ENCODE results near the gene URB1. TPM values are rescaled to one million over a fixed set of nuclear protein-coding genes. Genes with fewer than 3 reads are reported as not detected.

URB1 gene
- polyA plus RNA-seq, 2 donors = 4.6 to 5.5 TPM

DNA sequence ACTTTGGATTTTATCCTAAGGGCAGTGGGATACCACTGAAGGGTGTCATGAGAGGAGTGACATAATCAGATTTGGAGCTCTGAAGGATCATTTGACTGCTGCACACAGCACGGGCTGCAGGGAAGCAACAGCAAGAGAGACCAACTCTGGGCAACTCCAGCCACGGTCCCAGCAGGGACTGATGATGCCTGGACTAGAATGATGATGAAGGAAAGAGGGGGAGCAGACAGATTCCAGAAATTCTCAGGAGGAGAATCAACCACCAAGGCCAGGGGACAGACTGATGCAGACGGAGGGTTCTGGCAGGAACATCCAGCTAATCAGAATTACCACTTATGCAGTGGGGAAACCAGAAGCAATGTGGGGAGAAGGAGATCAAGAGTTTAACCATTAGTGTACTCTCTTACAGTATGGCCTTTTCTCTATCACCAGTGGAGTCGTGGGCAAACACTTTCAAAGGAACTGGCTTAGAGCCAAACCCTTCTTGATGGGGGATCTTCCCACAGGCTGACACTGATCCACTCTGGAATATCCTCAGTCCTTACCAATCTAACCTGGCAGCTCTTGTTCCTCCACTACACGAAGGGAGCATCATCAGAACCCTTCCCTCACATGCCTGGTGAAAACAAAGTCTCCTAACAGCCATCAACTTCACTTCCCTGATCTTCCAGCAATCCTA, 3.3 kb downstream of the URB1 start:
- Histone ChIP-seq H3K36me3 (ENCODE audit: control insufficient read depth in 2 of 2, insufficient read depth in 2 of 2, low read length in 1 of 2) (peaks cover 0 to under 1% of the 10 kb centered on the region in 2 donors), H3K9me3 (ENCODE audit: control insufficient read depth in 2 of 2, insufficient read depth in 1 of 2, low read depth in 1 of 2, low read length in 1 of 2) (no peaks in the 10 kb centered on the region), H3K4me1 (ENCODE audit: control insufficient read depth in 2 of 2, insufficient read depth in 2 of 2, low read length in 1 of 2) (peaks cover 0 to 12% of the 10 kb centered on the region in 2 donors), H3K4me3 (ENCODE audit: low read depth in 1 of 2, low read length in 2 of 2) (no peak overlapping the region), H3K27ac (ENCODE audit: low read depth in 2 of 2, low read length in 1 of 2) (no peak overlapping the region), H3K27me3 (ENCODE audit: control insufficient read depth in 1 of 2, insufficient read depth in 2 of 2, low read length in 2 of 2) (no peaks in the 10 kb centered on the region)
- WGBS, 2 donors = 75 to 78% methylated on average over 5 of the region's 5 CpGs

- Histone ChIP-seq H3K27me3 (ENCODE audit: control insufficient read depth in 1 of 2, insufficient read depth in 2 of 2, low read length in 2 of 2) (no peaks in the 10 kb centered on the region), H3K36me3 (ENCODE audit: control insufficient read depth in 2 of 2, insufficient read depth in 2 of 2, low read length in 1 of 2) (peaks cover 7 to 9% of the 10 kb centered on the region in 2 donors), H3K4me1 (ENCODE audit: control insufficient read depth in 2 of 2, insufficient read depth in 2 of 2, low read length in 1 of 2) (peaks cover 0 to 12% of the 10 kb centered on the region in 2 donors), H3K27ac (ENCODE audit: low read depth in 2 of 2, low read length in 1 of 2) (no peak overlapping the region), H3K4me3 (ENCODE audit: low read depth in 1 of 2, low read length in 2 of 2) (no peak overlapping the region), H3K9me3 (ENCODE audit: control insufficient read depth in 2 of 2, insufficient read depth in 1 of 2, low read depth in 1 of 2, low read length in 1 of 2) (no peaks in the 10 kb centered on the region)
- 82 to 84% methylated on average over 9 of the region's 9 CpGs for WGBS, 2 donors
These were observed 4.5 kb downstream of the URB1 start for GRCh38 chr21:32388306-32388705.

DNA sequence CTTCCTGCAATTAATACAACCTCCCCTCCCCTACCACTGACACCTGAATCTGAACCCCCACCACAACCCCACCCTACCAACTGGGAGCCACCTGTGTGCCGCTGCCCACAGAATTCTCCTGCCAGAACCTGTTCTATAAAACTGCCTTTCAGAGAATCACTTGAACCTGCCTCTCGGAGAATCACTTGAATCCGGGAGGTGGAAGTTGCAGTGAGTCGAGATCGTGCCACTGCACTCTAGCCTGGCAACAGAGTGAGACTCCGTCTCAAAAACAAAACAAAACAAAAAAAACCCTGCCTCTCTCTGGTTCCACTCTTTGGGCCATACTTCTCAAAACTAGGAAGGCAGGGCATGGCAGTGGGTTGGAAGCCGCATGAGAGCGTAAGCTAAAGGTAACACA, 5.7 kb downstream of the URB1 start:
- Histone ChIP-seq H3K9me3 (ENCODE audit: control insufficient read depth in 2 of 2, insufficient read depth in 1 of 2, low read depth in 1 of 2, low read length in 1 of 2) (no peaks in the 10 kb centered on the region), H3K4me3 (ENCODE audit: low read depth in 1 of 2, low read length in 2 of 2) (no peak overlapping the region), H3K36me3 (ENCODE audit: control insufficient read depth in 2 of 2, insufficient read depth in 2 of 2, low read length in 1 of 2) (peaks cover 9 to 13% of the 10 kb centered on the region in 2 donors), H3K27ac (ENCODE audit: low read depth in 2 of 2, low read length in 1 of 2) (no peak overlapping the region), H3K27me3 (ENCODE audit: control insufficient read depth in 1 of 2, insufficient read depth in 2 of 2, low read length in 2 of 2) (no peaks in the 10 kb centered on the region), H3K4me1 (ENCODE audit: control insufficient read depth in 2 of 2, insufficient read depth in 2 of 2, low read length in 1 of 2) (peaks cover 0 to 13% of the 10 kb centered on the region in 2 donors)
- WGBS, 2 donors = 77 to 83% methylated on average over 8 of the region's 8 CpGs

DNA sequence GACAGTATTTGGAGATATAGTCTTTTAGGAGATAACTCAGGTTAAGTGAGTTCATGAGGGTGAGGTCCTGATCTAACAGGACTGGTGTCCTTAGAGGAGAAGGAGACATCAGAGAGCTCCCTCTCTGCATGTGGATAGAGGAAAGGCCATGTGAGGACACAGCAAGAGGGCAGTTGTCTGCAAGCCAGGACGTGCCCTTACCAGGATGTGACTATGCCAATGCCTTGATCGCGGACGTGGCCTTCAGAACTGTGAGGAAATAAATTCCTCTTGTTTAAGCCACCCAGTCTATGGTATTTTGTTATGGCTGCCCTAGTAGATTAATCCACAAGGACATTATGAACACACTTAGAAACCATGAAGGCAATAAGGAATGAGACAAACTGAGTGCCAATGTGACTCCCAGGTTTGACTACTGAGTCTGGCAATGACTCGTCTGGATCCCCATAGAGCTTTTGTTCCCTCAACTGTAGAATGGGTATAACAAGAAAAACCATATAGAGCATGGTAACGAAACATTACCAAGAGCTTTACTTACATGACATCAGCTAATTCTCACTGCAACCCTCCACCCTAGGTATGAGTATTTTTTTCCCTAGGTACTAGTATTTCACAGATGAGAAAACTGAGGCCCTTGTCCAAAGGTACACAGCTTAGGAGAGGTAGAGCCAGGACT, 6.5 kb downstream of the URB1 start:
- H3K4me1 ChIP-seq (ENCODE audit: control insufficient read depth in 2 of 2, insufficient read depth in 2 of 2, low read length in 1 of 2) = peaks cover 0 to 12% of the 10 kb centered on the region in 2 donors
- H3K27me3 ChIP-seq (ENCODE audit: control insufficient read depth in 1 of 2, insufficient read depth in 2 of 2, low read length in 2 of 2) = no peaks in the 10 kb centered on the region
- H3K27ac ChIP-seq (ENCODE audit: low read depth in 2 of 2, low read length in 1 of 2) = peak overlapping the region; percentile 41 to 54
- H3K36me3 ChIP-seq (ENCODE audit: control insufficient read depth in 2 of 2, insufficient read depth in 2 of 2, low read length in 1 of 2) = peaks cover 9 to 13% of the 10 kb centered on the region in 2 donors
- 52 to 58% methylated on average over 6 of the region's 6 CpGs for WGBS, 2 donors
- H3K9me3 ChIP-seq (ENCODE audit: control insufficient read depth in 2 of 2, insufficient read depth in 1 of 2, low read depth in 1 of 2, low read length in 1 of 2) = no peaks in the 10 kb centered on the region
- no peak overlapping the region for H3K4me3 ChIP-seq (ENCODE audit: low read depth in 1 of 2, low read length in 2 of 2)

GRCh38 chr21:32383812-32384211, 9.0 kb downstream of the URB1 start:
- Histone ChIP-seq H3K4me3 (ENCODE audit: low read depth in 1 of 2, low read length in 2 of 2) (no peak overlapping the region), H3K27me3 (ENCODE audit: control insufficient read depth in 1 of 2, insufficient read depth in 2 of 2, low read length in 2 of 2) (no peaks in the 10 kb centered on the region), H3K36me3 (ENCODE audit: control insufficient read depth in 2 of 2, insufficient read depth in 2 of 2, low read length in 1 of 2) (peaks cover 9 to 21% of the 10 kb centered on the region in 2 donors), H3K4me1 (ENCODE audit: control insufficient read depth in 2 of 2, insufficient read depth in 2 of 2, low read length in 1 of 2) (peaks cover 0 to 12% of the 10 kb centered on the region in 2 donors), H3K27ac (ENCODE audit: low read depth in 2 of 2, low read length in 1 of 2) (no peak overlapping the region), H3K9me3 (ENCODE audit: control insufficient read depth in 2 of 2, insufficient read depth in 1 of 2, low read depth in 1 of 2, low read length in 1 of 2) (no peaks in the 10 kb centered on the region)
- WGBS, 2 donors = 90 to 93% methylated on average over 6 of the region's 6 CpGs

GRCh38 chr21:32382108-32382644, 10.6 kb downstream of the URB1 start:
- 36 to 44% methylated on average over 10 of the region's 10 CpGs for WGBS, 2 donors
- Histone ChIP-seq H3K36me3 (ENCODE audit: control insufficient read depth in 2 of 2, insufficient read depth in 2 of 2, low read length in 1 of 2) (peaks cover 9 to 28% of the 10 kb centered on the region in 2 donors), H3K27me3 (ENCODE audit: control insufficient read depth in 1 of 2, insufficient read depth in 2 of 2, low read length in 2 of 2) (no peaks in the 10 kb centered on the region), H3K4me1 (ENCODE audit: control insufficient read depth in 2 of 2, insufficient read depth in 2 of 2, low read length in 1 of 2) (peaks cover 0 to 8% of the 10 kb centered on the region in 2 donors), H3K4me3 (ENCODE audit: low read depth in 1 of 2, low read length in 2 of 2) (no peak overlapping the region), H3K27ac (ENCODE audit: low read depth in 2 of 2, low read length in 1 of 2) (peak overlapping the region; percentile 56 to 58), H3K9me3 (ENCODE audit: control insufficient read depth in 2 of 2, insufficient read depth in 1 of 2, low read depth in 1 of 2, low read length in 1 of 2) (no peaks in the 10 kb centered on the region)

- Histone ChIP-seq H3K36me3 (ENCODE audit: control insufficient read depth in 2 of 2, insufficient read depth in 2 of 2, low read length in 1 of 2) (peaks cover 9 to 28% of the 10 kb centered on the region in 2 donors), H3K4me3 (ENCODE audit: low read depth in 1 of 2, low read length in 2 of 2) (no peak overlapping the region), H3K9me3 (ENCODE audit: control insufficient read depth in 2 of 2, insufficient read depth in 1 of 2, low read depth in 1 of 2, low read length in 1 of 2) (no peaks in the 10 kb centered on the region), H3K27me3 (ENCODE audit: control insufficient read depth in 1 of 2, insufficient read depth in 2 of 2, low read length in 2 of 2) (no peaks in the 10 kb centered on the region), H3K27ac (ENCODE audit: low read depth in 2 of 2, low read length in 1 of 2) (no peak overlapping the region), H3K4me1 (ENCODE audit: control insufficient read depth in 2 of 2, insufficient read depth in 2 of 2, low read length in 1 of 2) (peaks cover 0 to 6% of the 10 kb centered on the region in 2 donors)
- 60 to 70% methylated on average over 6 of the region's 6 CpGs for WGBS, 2 donors
These were observed 11.2 kb downstream of the URB1 start for GRCh38 chr21:32381571-32381970.

GRCh38 chr21:32380940-32381339, 11.9 kb downstream of the URB1 start:
- Histone ChIP-seq H3K4me1 (ENCODE audit: control insufficient read depth in 2 of 2, insufficient read depth in 2 of 2, low read length in 1 of 2) (peaks cover 0 to 6% of the 10 kb centered on the region in 2 donors), H3K9me3 (ENCODE audit: control insufficient read depth in 2 of 2, insufficient read depth in 1 of 2, low read depth in 1 of 2, low read length in 1 of 2) (no peaks in the 10 kb centered on the region), H3K27me3 (ENCODE audit: control insufficient read depth in 1 of 2, insufficient read depth in 2 of 2, low read length in 2 of 2) (no peaks in the 10 kb centered on the region), H3K27ac (ENCODE audit: low read depth in 2 of 2, low read length in 1 of 2) (no peak overlapping the region), H3K36me3 (ENCODE audit: control insufficient read depth in 2 of 2, insufficient read depth in 2 of 2, low read length in 1 of 2) (peaks cover 9 to 28% of the 10 kb centered on the region in 2 donors), H3K4me3 (ENCODE audit: low read depth in 1 of 2, low read length in 2 of 2) (no peak overlapping the region)
- 70 to 73% methylated on average over 4 of the region's 4 CpGs for WGBS, 2 donors

GRCh38 chr21:32378956-32379355, 13.9 kb downstream of the URB1 start:
- Histone ChIP-seq H3K27ac (ENCODE audit: low read depth in 2 of 2, low read length in 1 of 2) (no peak overlapping the region), H3K4me1 (ENCODE audit: control insufficient read depth in 2 of 2, insufficient read depth in 2 of 2, low read length in 1 of 2) (peaks cover 0 to 4% of the 10 kb centered on the region in 2 donors), H3K36me3 (ENCODE audit: control insufficient read depth in 2 of 2, insufficient read depth in 2 of 2, low read length in 1 of 2) (peaks cover 3 to 25% of the 10 kb centered on the region in 2 donors), H3K27me3 (ENCODE audit: control insufficient read depth in 1 of 2, insufficient read depth in 2 of 2, low read length in 2 of 2) (no peaks in the 10 kb centered on the region), H3K4me3 (ENCODE audit: low read depth in 1 of 2, low read length in 2 of 2) (no peak overlapping the region), H3K9me3 (ENCODE audit: control insufficient read depth in 2 of 2, insufficient read depth in 1 of 2, low read depth in 1 of 2, low read length in 1 of 2) (no peaks in the 10 kb centered on the region)
- 77 to 80% methylated on average over 5 of the region's 5 CpGs for whole genome bisulfite sequencing, 2 donors
